Ishikawa (cell line): Measurements from ENCODE around the gene TAOK3.

Source experiments
- EGR1 ChIP-seq: IDR thresholded peaks from 2 replicates; pipeline ENCODE4 v1.6.1; 2012
- EP300 ChIP-seq: IDR thresholded peaks from 2 replicates; pipeline ENCODE4 v1.6.1; 2012; ENCODE audit warnings: borderline replicate concordance
- FOXM1 ChIP-seq: IDR thresholded peaks from 2 replicates; pipeline ENCODE4 v1.6.1; 2012; ENCODE audit warnings: low read depth, borderline replicate concordance

DNA sequence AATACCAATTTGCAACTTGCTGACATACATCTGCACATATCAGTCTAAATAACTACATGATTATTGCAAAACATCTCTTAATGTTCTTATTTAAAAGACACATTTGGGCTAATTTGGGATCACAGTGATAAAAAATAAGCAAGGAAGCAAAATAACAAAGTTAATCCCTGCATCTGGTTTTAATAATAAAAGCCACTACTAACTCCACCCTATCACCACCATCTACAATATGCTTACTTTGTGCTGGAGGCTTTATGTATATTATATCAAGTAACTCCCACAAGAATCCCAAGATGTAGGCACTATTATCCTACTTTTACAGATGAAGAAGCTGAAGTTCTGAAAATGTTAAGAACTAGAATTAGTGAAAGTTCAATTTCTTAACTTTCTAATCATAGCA, 45.7 kb downstream of the TAOK3 start:
- TF ChIP-seq EGR1 (no peak), EP300 (no peak), FOXM1 (no peak)
